Thyroid gland (tissue), 4 donors: ENCODE results near the gene SH2D1B.

ENCODE experiments used
- CTCF ChIP-seq, 6 experiments: fragments of 200-600 bp in 3 of 6; fragments of 450-650 bp in 3 of 6; sonication (generic) in 3 of 6; IDR thresholded peaks; one replicate each; pipeline ENCODE4 v1.5.1; 2016 to 2019; ENCODE audit warnings: antibody characterized with exemption in 6 of 6, mild to moderate bottlenecking in 2 of 6, inconsistent platforms in 1 of 6, moderate library complexity in 1 of 6
- POLR2A ChIP-seq, 2 donors: fragments of 450-650 bp; IDR thresholded peaks; one replicate each; pipeline ENCODE4 v1.6.1; 2017; ENCODE audit warnings: antibody characterized with exemption in 2 of 2, mild to moderate bottlenecking in 2 of 2, moderate library complexity in 1 of 2

- TF ChIP-seq POLR2A (IDR thresholded peaks at IDR 0.05) (no peak), CTCF (IDR thresholded peaks at IDR 0.05) (no peak)
Measured at GRCh38 chr1:162374406-162374805, 37.5 kb downstream of the SH2D1B start.
